K562 (cell line): ENCODE data around the gene LSR. TPM values are rescaled to one million over a fixed set of nuclear protein-coding genes. Genes with fewer than 3 reads are reported as not detected.

Experiments used
- BRF2 ChIP-seq: IDR thresholded peaks from 3 replicates; pipeline ENCODE4 v1.6.1; 2011; ENCODE audit warnings: borderline replicate concordance, mild to moderate bottlenecking; ENCODE audit not compliant: insufficient read length, insufficient read depth
- GATA2 ChIP-seq: sonication (generic); formaldehyde crosslinking; IDR thresholded peaks from 2 replicates; pipeline ENCODE4 v1.4.0; 2020; ENCODE audit warnings: mild to moderate bottlenecking, missing genetic modification reagents
- HNRNPL ChIP-seq: fragments of 200-400 bp; formaldehyde crosslinking; IDR thresholded peaks from 2 replicates; pipeline ENCODE4 v1.6.1; 2017; ENCODE audit warnings: low read depth, mild to moderate bottlenecking, low read length
- MAFF ChIP-seq: IDR thresholded peaks from 2 replicates; pipeline ENCODE4 v1.6.1; 2012; ENCODE audit warnings: low read length, improper control_type of control experiment
- MYNN ChIP-seq, 2 experiments: sonication (generic); formaldehyde crosslinking in 1 of 2; IDR thresholded peaks; 2 replicates each; pipeline versions ENCODE4 v1.5.0 to v1.6.1; 2016 to 2020; ENCODE audit warnings: antibody characterized with exemption in 1 of 2, missing genetic modification reagents in 1 of 2
- NCOA2 ChIP-seq, 2 experiments: fragments of 450-650 bp; IDR thresholded peaks; 2 replicates each; pipeline ENCODE4 v1.6.1; 2018; ENCODE audit warnings: mild to moderate bottlenecking in 2 of 2, moderate library complexity in 1 of 2; ENCODE audit not compliant: partially characterized antibody in 2 of 2
- NFYB ChIP-seq: IDR thresholded peaks from 2 replicates; pipeline ENCODE4 v1.6.1; 2011; ENCODE audit warnings: mild to moderate bottlenecking, moderate library complexity; ENCODE audit not compliant: insufficient read length; ENCODE audit errors: extremely low read depth
- NKRF ChIP-seq: fragments of 450-650 bp; IDR thresholded peaks from 2 replicates; pipeline ENCODE4 v1.6.1; 2016; ENCODE audit warnings: borderline replicate concordance
- PATZ1 ChIP-seq: fragments of 250-450 bp; sonication (Bioruptor Pico); IDR thresholded peaks from 2 replicates; pipeline ENCODE4 v1.5.0; 2020; ENCODE audit warnings: mild to moderate bottlenecking, borderline replicate concordance
- PHTF2 ChIP-seq: fragments of 250-450 bp; sonication (Bioruptor Pico); IDR thresholded peaks from 2 replicates; pipeline ENCODE4 v1.5.0; 2021; ENCODE audit warnings: mild to moderate bottlenecking
- PRPF4 ChIP-seq: fragments of 200-400 bp; formaldehyde crosslinking; IDR thresholded peaks from one replicate; pipeline ENCODE4 v1.6.1; 2017; ENCODE audit warnings: low read length, low read depth, mild to moderate bottlenecking; ENCODE audit not compliant: insufficient read depth, poor library complexity, severe bottlenecking
- RNF2 ChIP-seq: sonication (generic); IDR thresholded peaks from 2 replicates; pipeline ENCODE4 v1.6.1; 2016
- TCFL5 ChIP-seq: fragments of 250-450 bp; sonication (Bioruptor Pico); conservative IDR thresholded peaks from 2 replicates; pipeline ENCODE4 v1.6.1; 2021; ENCODE audit warnings: mild to moderate bottlenecking, moderate library complexity, matching md5 sums
- TOE1 ChIP-seq, 2 experiments: fragments of 450-650 bp in 1 of 2; sonication (generic) in 1 of 2; formaldehyde crosslinking in 1 of 2; IDR thresholded peaks; 2 replicates each; pipeline versions ENCODE4 v1.7.1 to v1.8.0; 2016 to 2022; ENCODE audit warnings: borderline replicate concordance in 2 of 2, mild to moderate bottlenecking in 2 of 2, antibody characterized with exemption in 1 of 2, inconsistent platforms in 1 of 2, low read depth in 1 of 2, missing genetic modification reagents in 1 of 2, moderate library complexity in 1 of 2
- ZC3H8 ChIP-seq: fragments of 450-650 bp; IDR thresholded peaks from 2 replicates; pipeline ENCODE4 v1.6.1; 2017
- ZNF175 ChIP-seq: fragments of 200-800 bp; sonication (Bioruptor generic); IDR thresholded peaks from 2 replicates; pipeline ENCODE4 v1.6.1; 2016; ENCODE audit warnings: low read depth, mild to moderate bottlenecking, missing genetic modification characterization, missing compliant biosample characterization
- ZNF24 ChIP-seq: fragments of 450-650 bp; IDR thresholded peaks from 2 replicates; pipeline ENCODE4 v1.6.1; 2016
- ZNF668 ChIP-seq: fragments of 250-450 bp; sonication (Bioruptor Pico); IDR thresholded peaks from 2 replicates; pipeline ENCODE4 v1.8.0; 2022; ENCODE audit warnings: mild to moderate bottlenecking, inconsistent platforms
- polyA plus RNA-seq, 8 experiments: library from polyadenylated mRNA; depleted of rRNA in 4 of 8; stranded (reverse) in 5 of 8; unstranded in 3 of 8; fragments of >200 nt; fragmentation: Nextera tagmentation in 2 of 8; fragmentation: Illumina TruSeq in 1 of 8; extraction: Ambion mirVana in 2 of 8; extraction: Trizol in 1 of 8; gene quantifications; 2 replicates each; pipeline versions ENCODE4 v1.2.1 to v1.2.3, GENCODE V29; 2011 to 2014; ENCODE audit warnings: inconsistent platforms in 1 of 8, missing spikeins in 1 of 8
- total RNA-seq, 7 experiments: library from RNA; depleted of rRNA in 6 of 7; stranded (reverse); fragments of >200 nt in 6 of 7; fragmentation: Illumina TruSeq in 2 of 7; extraction: Trizol in 2 of 7; gene quantifications; 2 replicates each; pipeline versions ENCODE4 v1.2.1 to v1.2.3, GENCODE V29; 2011 to 2021; ENCODE audit warnings: low replicate concordance in 1 of 7
- TF ChIP-seq, protein P1 (sequence below): fragments of 250-450 bp; sonication (Bioruptor Pico); IDR thresholded peaks from 2 replicates; pipeline ENCODE4 v1.4.0; 2020

The LSR gene
- total and polyA plus RNA-seq, 9 of the 15 experiments (the other 6 are each of a cell fraction or from before 2014, with no cell fraction given): 0.44 to 87.9 (median 28.0) TPM

- TF ChIP-seq TCFL5 (CRISPR knock-in tag): no peak
- TF ChIP-seq TOE1 (IDR thresholded peaks at IDR 0.05; ENCODE audit: borderline replicate concordance): no peak
- TF ChIP-seq TOE1 (CRISPR knock-in tag; IDR thresholded peaks at IDR 0.05; ENCODE audit: borderline replicate concordance, low read depth): no peak
- no peak for TF ChIP-seq MAFF
- no peak for TF ChIP-seq NCOA2 (IDR thresholded peaks at IDR 0.05; ENCODE audit: partially characterized antibody in 2 of 2)
- no peak for TF ChIP-seq NFYB
- no peak for TF ChIP-seq PRPF4
- no peak for TF ChIP-seq ZC3H8
- 0 out of 2 replicates have a peak, but pooled peaks have one; percentile 23 for TF ChIP-seq ZNF24
- no peak for TF ChIP-seq PATZ1 (CRISPR knock-in tag)
- no peak for TF ChIP-seq PHTF2 (CRISPR knock-in tag)
- no peak for TF ChIP-seq ZNF668
- no peak for TF ChIP-seq GATA2 (CRISPR knock-in tag)
- TF ChIP-seq, protein P1, sequence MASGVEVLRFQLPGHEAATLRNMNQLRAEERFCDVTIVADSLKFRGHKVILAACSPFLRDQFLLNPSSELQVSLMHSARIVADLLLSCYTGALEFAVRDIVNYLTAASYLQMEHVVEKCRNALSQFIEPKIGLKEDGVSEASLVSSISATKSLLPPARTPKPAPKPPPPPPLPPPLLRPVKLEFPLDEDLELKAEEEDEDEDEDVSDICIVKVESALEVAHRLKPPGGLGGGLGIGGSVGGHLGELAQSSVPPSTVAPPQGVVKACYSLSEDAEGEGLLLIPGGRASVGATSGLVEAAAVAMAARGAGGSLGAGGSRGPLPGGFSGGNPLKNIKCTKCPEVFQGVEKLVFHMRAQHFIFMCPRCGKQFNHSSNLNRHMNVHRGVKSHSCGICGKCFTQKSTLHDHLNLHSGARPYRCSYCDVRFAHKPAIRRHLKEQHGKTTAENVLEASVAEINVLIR (CRISPR knock-in tag): no peak
- no peak for TF ChIP-seq RNF2
- no peak for TF ChIP-seq ZNF175 (CRISPR knock-in tag)
- TF ChIP-seq NKRF: peak; percentile 64; the same call in 1 of the 2 replicates
- TF ChIP-seq BRF2: no peak
- peak; percentile 84; the same call in 1 of the 2 replicates for TF ChIP-seq MYNN (IDR thresholded peaks at IDR 0.05)
- TF ChIP-seq MYNN (CRISPR knock-in tag; IDR thresholded peaks at IDR 0.05): no peak
- TF ChIP-seq HNRNPL: peak; percentile 74; the same call in 1 of the 2 replicates
Observed at GRCh38 chr19:35269438-35270117, 20.8 kb downstream of the LSR start (continued).
